Measurements from ENCODE around the gene C1orf105. TPM values are rescaled to one million over a fixed set of nuclear protein-coding genes. Genes with fewer than 3 reads are reported as not detected.
A peak's percentile ranks its signal among the peaks of the same experiment; 100 is the strongest.

The C1orf105 gene
- total and polyA plus RNA-seq, 2 of the 13 experiments (the other 11 are each of a cell fraction or from before 2014, with no cell fraction given): 0.15 to 0.45 TPM

DNA sequence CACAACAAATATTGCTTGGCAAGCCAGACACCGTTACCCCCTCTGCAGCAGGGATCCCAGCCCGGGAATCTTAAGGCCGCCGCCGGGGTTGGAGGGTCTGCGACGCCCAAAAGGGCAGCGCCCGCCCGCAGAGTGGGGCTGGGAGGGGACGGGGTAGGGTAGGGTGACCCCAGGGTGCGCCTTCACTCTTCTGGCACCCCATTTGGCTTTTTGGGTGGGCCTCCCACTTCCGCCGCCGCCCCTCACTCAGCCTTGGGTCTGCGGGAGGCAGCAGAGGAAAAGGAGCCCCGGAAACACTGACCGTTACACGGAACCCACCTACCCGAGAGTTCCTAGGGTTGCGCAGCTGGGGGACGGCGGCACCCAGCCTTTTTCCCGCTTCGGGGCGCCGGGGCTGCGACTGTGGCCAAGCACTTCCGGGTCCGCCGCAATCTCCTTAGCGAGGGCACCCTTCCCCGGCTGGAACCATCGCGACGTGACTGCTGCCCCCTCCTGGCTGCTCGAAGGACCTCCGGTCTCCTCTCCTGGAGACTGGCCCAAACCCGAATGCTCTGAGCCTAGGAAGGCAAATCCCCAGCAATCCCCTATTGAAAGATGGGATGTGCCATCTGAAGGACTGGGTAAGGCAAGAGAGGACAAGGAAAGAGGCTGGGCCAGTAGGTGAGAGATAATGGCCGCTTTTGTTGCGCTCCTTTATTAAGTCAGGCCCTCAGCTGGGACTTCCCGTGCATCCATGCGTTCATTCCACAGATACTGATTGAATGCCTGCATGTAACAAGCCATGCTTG lies 23.4 kb downstream of the C1orf105 start, which contains the start of gene PIGC (continued):
- TF ChIP-seq SP1 (IDR thresholded peaks at IDR 0.05) (no peak), SP1 (CRISPR knock-in tag; IDR thresholded peaks at IDR 0.05) (0 out of 2 replicates have a peak, but pooled peaks have one; percentile 32), ZNF564 (CRISPR knock-in tag; IDR thresholded peaks at IDR 0.05) (0 out of 2 replicates have a peak, but pooled peaks have one; percentile 69), ZNF891 (CRISPR knock-in tag; IDR thresholded peaks at IDR 0.05) (peak; percentile 68; the same call in 1 of the 2 replicates), SIX4 (CRISPR knock-in tag; IDR thresholded peaks at IDR 0.05) (0 out of 2 replicates have a peak, but pooled peaks have one; percentile 15), ZNF501 (CRISPR knock-in tag; IDR thresholded peaks at IDR 0.05) (peak; percentile 84), TCF7 (IDR thresholded peaks at IDR 0.05; ENCODE audit: low read depth) (no peak), RXRB (CRISPR knock-in tag; IDR thresholded peaks at IDR 0.05; ENCODE audit: borderline replicate concordance) (peak; percentile 52; the same call in 1 of the 2 replicates), BCL6 (CRISPR knock-in tag; IDR thresholded peaks at IDR 0.05) (peak; percentile 12; the same call in 1 of the 2 replicates), ZSCAN5A (CRISPR knock-in tag; IDR thresholded peaks at IDR 0.05; ENCODE audit: borderline replicate concordance) (peak; percentile 24; the same call in 1 of the 2 replicates), NCOA2 (CRISPR knock-in tag; IDR thresholded peaks at IDR 0.05) (peak; percentile 21; the same call in 1 of the 2 replicates), SALL2 (CRISPR knock-in tag; IDR thresholded peaks at IDR 0.05) (0 out of 2 replicates have a peak, but pooled peaks have one; percentile 50), ZNF570 (CRISPR knock-in tag; IDR thresholded peaks at IDR 0.05; ENCODE audit: borderline replicate concordance) (no peak), PHF8 (CRISPR knock-in tag; IDR thresholded peaks at IDR 0.05) (peak; percentile 93), GABPA (IDR thresholded peaks at IDR 0.05; ENCODE audit: low read depth, low read length) (peak; percentile 84), GABPA (CRISPR knock-in tag; IDR thresholded peaks at IDR 0.05; ENCODE audit: low read depth) (peak; percentile 91), TARDBP (CRISPR knock-in tag; IDR thresholded peaks at IDR 0.05) (peak; percentile 45; the same call in 1 of the 2 replicates), RXRA (CRISPR knock-in tag; IDR thresholded peaks at IDR 0.05) (peak; percentile 70; the same call in 1 of the 2 replicates), REPIN1 (CRISPR knock-in tag; IDR thresholded peaks at IDR 0.05; ENCODE audit: borderline replicate concordance, low read depth) (peak; percentile 79; the same call in 1 of the 2 replicates), FOXP1 (IDR thresholded peaks at IDR 0.05) (no peak), FOXP1 (CRISPR knock-in tag; IDR thresholded peaks at IDR 0.05) (peak; percentile 22; the same call in 1 of the 2 replicates)
- TF ChIP-seq, protein P1, sequence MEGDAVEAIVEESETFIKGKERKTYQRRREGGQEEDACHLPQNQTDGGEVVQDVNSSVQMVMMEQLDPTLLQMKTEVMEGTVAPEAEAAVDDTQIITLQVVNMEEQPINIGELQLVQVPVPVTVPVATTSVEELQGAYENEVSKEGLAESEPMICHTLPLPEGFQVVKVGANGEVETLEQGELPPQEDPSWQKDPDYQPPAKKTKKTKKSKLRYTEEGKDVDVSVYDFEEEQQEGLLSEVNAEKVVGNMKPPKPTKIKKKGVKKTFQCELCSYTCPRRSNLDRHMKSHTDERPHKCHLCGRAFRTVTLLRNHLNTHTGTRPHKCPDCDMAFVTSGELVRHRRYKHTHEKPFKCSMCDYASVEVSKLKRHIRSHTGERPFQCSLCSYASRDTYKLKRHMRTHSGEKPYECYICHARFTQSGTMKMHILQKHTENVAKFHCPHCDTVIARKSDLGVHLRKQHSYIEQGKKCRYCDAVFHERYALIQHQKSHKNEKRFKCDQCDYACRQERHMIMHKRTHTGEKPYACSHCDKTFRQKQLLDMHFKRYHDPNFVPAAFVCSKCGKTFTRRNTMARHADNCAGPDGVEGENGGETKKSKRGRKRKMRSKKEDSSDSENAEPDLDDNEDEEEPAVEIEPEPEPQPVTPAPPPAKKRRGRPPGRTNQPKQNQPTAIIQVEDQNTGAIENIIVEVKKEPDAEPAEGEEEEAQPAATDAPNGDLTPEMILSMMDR (CRISPR knock-in tag; IDR thresholded peaks at IDR 0.05): peak; percentile 97
- TF ChIP-seq, protein P2, sequence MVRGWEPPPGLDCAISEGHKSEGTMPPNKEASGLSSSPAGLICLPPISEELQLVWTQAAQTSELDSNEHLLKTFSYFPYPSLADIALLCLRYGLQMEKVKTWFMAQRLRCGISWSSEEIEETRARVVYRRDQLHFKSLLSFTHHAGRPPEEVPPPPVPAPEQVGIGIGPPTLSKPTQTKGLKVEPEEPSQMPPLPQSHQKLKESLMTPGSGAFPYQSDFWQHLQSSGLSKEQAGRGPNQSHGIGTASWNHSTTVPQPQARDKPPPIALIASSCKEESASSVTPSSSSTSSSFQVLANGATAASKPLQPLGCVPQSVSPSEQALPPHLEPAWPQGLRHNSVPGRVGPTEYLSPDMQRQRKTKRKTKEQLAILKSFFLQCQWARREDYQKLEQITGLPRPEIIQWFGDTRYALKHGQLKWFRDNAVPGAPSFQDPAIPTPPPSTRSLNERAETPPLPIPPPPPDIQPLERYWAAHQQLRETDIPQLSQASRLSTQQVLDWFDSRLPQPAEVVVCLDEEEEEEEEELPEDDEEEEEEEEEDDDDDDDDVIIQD (CRISPR knock-in tag; IDR thresholded peaks at IDR 0.05; ENCODE audit: low read depth): peak; percentile 71; the same call in 1 of the 2 replicates
- TF ChIP-seq, protein P3, sequence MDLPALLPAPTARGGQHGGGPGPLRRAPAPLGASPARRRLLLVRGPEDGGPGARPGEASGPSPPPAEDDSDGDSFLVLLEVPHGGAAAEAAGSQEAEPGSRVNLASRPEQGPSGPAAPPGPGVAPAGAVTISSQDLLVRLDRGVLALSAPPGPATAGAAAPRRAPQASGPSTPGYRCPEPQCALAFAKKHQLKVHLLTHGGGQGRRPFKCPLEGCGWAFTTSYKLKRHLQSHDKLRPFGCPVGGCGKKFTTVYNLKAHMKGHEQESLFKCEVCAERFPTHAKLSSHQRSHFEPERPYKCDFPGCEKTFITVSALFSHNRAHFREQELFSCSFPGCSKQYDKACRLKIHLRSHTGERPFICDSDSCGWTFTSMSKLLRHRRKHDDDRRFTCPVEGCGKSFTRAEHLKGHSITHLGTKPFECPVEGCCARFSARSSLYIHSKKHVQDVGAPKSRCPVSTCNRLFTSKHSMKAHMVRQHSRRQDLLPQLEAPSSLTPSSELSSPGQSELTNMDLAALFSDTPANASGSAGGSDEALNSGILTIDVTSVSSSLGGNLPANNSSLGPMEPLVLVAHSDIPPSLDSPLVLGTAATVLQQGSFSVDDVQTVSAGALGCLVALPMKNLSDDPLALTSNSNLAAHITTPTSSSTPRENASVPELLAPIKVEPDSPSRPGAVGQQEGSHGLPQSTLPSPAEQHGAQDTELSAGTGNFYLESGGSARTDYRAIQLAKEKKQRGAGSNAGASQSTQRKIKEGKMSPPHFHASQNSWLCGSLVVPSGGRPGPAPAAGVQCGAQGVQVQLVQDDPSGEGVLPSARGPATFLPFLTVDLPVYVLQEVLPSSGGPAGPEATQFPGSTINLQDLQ (CRISPR knock-in tag; IDR thresholded peaks at IDR 0.05): peak; percentile 45; the same call in 1 of the 2 replicates

All from HepG2 (cell line).